GM12864 (cell line): ENCODE results near the gene LINC01488.

Experiments
- DNase-seq: peaks from one replicate; pipeline ENCODE4 v3.0.0-alpha.2; 2011; ENCODE audit warnings: low read depth
- H3K4me3 ChIP-seq: 2 replicates; pipeline ENCODE4 v1.5.1; 2011; ENCODE audit warnings: mild to moderate bottlenecking, low read depth, low read length, control low read depth
- TF ChIP-seq, protein P1 (sequence below): IDR thresholded peaks from 2 replicates; pipeline ENCODE4 v1.5.1; 2011; ENCODE audit warnings: low read depth, mild to moderate bottlenecking, moderate library complexity, low read length, control low read depth, inconsistent platforms; ENCODE audit errors: missing control alignments

The LINC01488 gene

DNA sequence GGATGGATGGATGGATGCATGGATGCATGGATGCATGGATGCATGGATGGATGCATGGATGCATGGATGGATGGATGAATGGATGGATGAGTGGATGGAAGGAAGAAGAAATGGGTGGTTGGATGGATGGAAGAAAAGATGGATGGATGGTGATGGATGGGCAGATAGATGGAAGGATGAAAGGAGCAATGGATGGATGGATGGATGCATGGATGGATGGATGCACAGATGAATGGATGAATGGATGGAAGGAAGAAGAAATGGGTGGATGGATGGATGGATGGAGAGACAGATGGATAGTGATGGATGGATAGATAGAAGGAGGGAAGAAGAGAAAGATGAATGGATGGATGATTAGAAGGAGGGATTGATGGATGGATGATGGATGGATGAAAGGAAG, 30.2 kb upstream of the LINC01488 start:
- no peak for DNase-seq
- H3K4me3 ChIP-seq, result no peak overlapping the region
- TF ChIP-seq, protein P1, sequence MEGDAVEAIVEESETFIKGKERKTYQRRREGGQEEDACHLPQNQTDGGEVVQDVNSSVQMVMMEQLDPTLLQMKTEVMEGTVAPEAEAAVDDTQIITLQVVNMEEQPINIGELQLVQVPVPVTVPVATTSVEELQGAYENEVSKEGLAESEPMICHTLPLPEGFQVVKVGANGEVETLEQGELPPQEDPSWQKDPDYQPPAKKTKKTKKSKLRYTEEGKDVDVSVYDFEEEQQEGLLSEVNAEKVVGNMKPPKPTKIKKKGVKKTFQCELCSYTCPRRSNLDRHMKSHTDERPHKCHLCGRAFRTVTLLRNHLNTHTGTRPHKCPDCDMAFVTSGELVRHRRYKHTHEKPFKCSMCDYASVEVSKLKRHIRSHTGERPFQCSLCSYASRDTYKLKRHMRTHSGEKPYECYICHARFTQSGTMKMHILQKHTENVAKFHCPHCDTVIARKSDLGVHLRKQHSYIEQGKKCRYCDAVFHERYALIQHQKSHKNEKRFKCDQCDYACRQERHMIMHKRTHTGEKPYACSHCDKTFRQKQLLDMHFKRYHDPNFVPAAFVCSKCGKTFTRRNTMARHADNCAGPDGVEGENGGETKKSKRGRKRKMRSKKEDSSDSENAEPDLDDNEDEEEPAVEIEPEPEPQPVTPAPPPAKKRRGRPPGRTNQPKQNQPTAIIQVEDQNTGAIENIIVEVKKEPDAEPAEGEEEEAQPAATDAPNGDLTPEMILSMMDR, result no peak

DNA sequence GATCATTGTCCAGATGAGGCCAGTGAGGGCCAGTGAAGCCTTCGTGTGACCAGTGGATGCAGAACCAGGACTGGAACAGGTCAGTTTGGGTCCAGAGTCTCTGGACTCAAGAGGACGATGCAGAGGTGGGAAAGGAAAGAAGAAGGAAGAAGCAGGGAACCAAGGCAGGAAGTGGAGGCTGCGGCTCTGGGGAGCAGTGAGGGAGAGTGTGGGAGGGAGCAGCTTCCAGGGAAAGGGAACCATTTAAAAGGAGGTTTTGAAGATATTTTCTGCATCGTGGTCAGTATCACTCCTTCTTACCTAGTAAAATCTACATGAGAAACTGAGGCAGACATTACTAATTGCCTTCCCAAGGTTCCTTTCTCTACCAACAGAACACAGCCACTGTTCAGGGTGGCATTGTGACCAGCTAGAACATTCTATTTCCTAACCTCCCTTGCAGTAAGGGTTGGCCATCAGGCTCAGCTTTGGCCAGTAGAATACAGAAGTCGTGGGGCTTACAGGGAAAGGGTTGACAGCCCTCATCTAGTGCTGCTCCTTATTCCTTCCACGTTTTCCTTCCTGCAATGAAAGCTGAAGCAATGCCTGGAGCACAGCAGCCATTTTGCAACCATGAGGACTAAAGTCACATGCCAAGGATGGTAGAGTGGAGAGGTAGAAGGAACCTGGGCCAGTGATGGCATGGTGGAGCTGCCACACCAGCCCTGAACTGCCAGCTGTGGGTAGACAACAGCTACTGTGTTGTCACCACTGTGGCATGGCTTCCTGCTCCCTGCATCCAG, 29.1 kb upstream of the LINC01488 start:
- DNase-seq, result no peak
- no peak overlapping the region for H3K4me3 ChIP-seq
- TF ChIP-seq, protein P1, result no peak

DNA sequence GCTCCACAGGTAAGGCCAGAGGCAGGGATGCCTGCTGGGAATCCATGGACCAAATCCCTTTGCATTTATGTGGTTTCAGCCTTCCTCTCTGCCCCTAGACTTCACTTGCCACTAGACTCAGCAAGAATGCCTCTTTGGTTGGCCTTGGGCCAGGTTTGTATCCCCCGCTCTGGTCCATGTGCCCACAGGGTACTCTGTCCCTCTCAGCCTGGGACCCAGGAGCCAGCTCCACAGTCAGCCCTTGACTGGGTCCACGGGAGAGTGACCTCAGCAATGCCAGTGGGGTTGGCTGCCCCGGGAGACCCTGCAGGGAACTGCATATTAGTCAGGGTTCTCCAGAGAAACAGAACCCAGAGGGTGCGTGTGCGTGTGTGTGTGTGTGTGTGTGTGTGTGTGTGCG, 28.3 kb upstream of the LINC01488 start:
- no peak overlapping the region for H3K4me3 ChIP-seq
- TF ChIP-seq, protein P1, result no peak
- no peak for DNase-seq

DNA sequence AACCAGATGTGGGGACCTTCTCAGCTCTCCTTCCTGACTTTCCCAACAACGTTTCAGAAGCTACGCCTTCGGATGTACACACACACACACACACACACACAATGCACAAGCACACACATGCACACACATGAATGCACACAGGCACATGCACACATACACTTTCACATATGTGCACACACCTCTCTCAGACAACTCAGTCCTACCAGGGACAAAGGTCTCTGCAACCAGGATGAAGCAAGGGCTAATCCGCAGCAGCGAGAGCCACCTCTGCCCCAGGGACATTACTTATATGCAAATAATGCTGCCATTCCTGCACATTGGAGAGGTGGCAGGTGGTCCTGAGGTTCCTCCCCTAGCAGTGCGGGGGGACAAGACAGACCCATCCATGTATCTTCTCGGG, 27.4 kb upstream of the LINC01488 start:
- TF ChIP-seq, protein P1, result no peak
- DNase-seq, result no peak
- H3K4me3 ChIP-seq, result no peak overlapping the region

DNA sequence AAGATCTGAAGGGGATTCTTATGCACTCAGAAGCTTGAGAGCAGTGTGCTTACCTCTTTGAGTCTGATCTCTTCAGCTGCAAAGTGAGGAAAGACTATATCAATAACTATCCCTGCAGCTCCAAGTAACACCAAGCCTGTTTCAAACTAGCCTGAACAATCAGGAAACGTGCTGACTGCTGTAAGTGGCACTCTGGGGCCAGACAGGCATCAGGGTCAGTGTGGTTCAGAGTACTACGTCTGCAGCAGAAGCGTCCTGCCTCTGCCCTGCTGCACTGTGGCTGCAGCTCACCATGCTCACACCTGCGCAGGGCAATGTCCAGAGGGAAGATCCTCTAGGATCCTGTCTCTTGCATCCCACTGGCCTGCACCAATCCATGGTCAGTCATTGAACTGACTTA, 25.5 kb upstream of the LINC01488 start:
- TF ChIP-seq, protein P1, result no peak
- no peak for DNase-seq
- no peak overlapping the region for H3K4me3 ChIP-seq

DNA sequence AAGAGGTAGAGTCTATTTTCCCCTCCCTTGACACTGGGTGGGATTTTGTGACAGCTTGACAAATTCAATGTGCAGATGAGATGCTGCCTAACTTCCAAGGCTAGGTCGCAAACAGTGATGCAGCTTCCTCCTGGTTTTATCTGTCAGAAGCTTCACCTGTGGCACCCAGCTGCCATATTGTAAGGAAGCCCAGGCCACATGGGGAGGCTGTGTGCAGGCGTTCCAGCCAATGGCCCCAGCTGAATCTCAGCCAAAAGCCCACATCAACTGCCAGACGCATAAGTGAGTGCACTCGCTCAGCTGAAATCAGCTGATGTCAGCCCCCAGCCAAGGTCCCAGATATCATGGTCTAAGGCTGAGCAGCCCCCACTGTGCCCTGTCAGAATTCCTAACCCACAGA, 24.8 kb upstream of the LINC01488 start:
- TF ChIP-seq, protein P1, result no peak
- no peak overlapping the region for H3K4me3 ChIP-seq
- no peak for DNase-seq
